Stimulated activated naive CD8-positive, alpha-beta T cell treated with anti-CD3 and anti-CD28 coated beads, Interleukin-15, amount 100 ng/mL, for 72 hours (primary cell): ENCODE data around the gene DAPP1.
A peak's percentile ranks its signal among the peaks of the same experiment; 100 is the strongest.

Source experiments
- ATAC-seq: fragments of 150-1000 bp; cut with Tn5 transposase; 2 replicates; pipeline ENCODE4 v1.10.0; 2021; ENCODE audit warnings: mild to moderate bottlenecking, moderate library complexity
- DNase-seq, 2 donors: peaks; one replicate each; pipeline ENCODE4 v3.0.0; 2021 to 2022
- H3K27ac Mint-ChIP-seq, 2 donors: one replicate each; pipeline ENCODE4 v1.8.0; 2022; ENCODE audit warnings: mild to moderate bottlenecking in 2 of 2, mixed read lengths in 2 of 2, moderate library complexity in 2 of 2
- H3K27me3 Mint-ChIP-seq: one replicate; pipeline ENCODE4 v1.8.0; 2022; ENCODE audit warnings: mixed read lengths
- H3K4me1 Mint-ChIP-seq: one replicate; pipeline ENCODE4 v1.8.0; 2022; ENCODE audit warnings: mild to moderate bottlenecking, mixed read lengths
- H3K4me3 Mint-ChIP-seq, 2 donors: one replicate each; pipeline ENCODE4 v1.8.0; 2022; ENCODE audit warnings: mild to moderate bottlenecking in 2 of 2, mixed read lengths in 2 of 2, moderate library complexity in 1 of 2
- H3K9me3 Mint-ChIP-seq, 2 donors: one replicate each; pipeline ENCODE4 v1.8.0; 2022; ENCODE audit warnings: mixed read lengths in 2 of 2

Gene DAPP1

GRCh38 chr4:99893029-99893428 is 76.4 kb downstream of the DAPP1 start:
- DNase-seq (no peak), ATAC-seq (no peak)
- peak overlapping the region; percentile 99 for H3K27ac Mint-ChIP-seq
- H3K27me3 Mint-ChIP-seq = no peaks in the 10 kb centered on the region
- H3K4me3 Mint-ChIP-seq = peak overlapping the region; percentile 96 to 97
- no peaks in the 10 kb centered on the region for H3K9me3 Mint-ChIP-seq
- H3K4me1 Mint-ChIP-seq = peaks cover 44% of the 10 kb centered on the region

GRCh38 chr4:99893839-99894160 is 77.2 kb downstream of the DAPP1 start:
- no peak for DNase-seq
- H3K9me3 Mint-ChIP-seq = no peaks in the 10 kb centered on the region
- peak overlapping the region; percentile 99 for H3K27ac Mint-ChIP-seq
- ATAC-seq = no peak
- peak overlapping the region; percentile 96 to 97 for H3K4me3 Mint-ChIP-seq
- H3K4me1 Mint-ChIP-seq = peaks cover 44% of the 10 kb centered on the region
- no peaks in the 10 kb centered on the region for H3K27me3 Mint-ChIP-seq

- Mint-ChIP-seq H3K4me1 (peaks cover 44% of the 10 kb centered on the region), H3K9me3 (no peaks in the 10 kb centered on the region), H3K27ac (peak within 1 kb of the TSS; percentile 99), H3K27me3 (no peaks in the 10 kb centered on the region), H3K4me3 (peak within 1 kb of the TSS; percentile 96 to 97)
- peak; percentile 85 to 92 for DNase-seq
- peak; percentile 100 for ATAC-seq
Measured at GRCh38 chr4:99894161-99894997, 77.8 kb downstream of the DAPP1 start, which contains the start of gene LAMTOR3. TSS of gene LAMTOR3 (minus strand) at chr4:99894427. CDS start at chr4:99893963, 464 bp downstream.

GRCh38 chr4:99894998-99895397 is 78.4 kb downstream of the DAPP1 start:
- DNase-seq (no peak), ATAC-seq (no peak)
- peak overlapping the region in 1 of 2 donors; percentile 77 for H3K27ac Mint-ChIP-seq
- peaks cover 44% of the 10 kb centered on the region for H3K4me1 Mint-ChIP-seq
- no peaks in the 10 kb centered on the region for H3K9me3 Mint-ChIP-seq
- no peaks in the 10 kb centered on the region for H3K27me3 Mint-ChIP-seq
- peak overlapping the region; percentile 96 to 97 for H3K4me3 Mint-ChIP-seq

GRCh38 chr4:99915449-99915848 is 98.8 kb downstream of the DAPP1 start:
- Mint-ChIP-seq H3K4me3 (no peak overlapping the region), H3K27me3 (no peaks in the 10 kb centered on the region), H3K4me1 (peaks cover 11% of the 10 kb centered on the region), H3K27ac (no peak overlapping the region), H3K9me3 (no peaks in the 10 kb centered on the region)
- no peak for ATAC-seq
- DNase-seq = no peak

GRCh38 chr4:99917575-99917974 is 100.9 kb downstream of the DAPP1 start:
- Mint-ChIP-seq H3K27ac (no peak overlapping the region), H3K4me1 (peaks cover 17% of the 10 kb centered on the region), H3K9me3 (no peaks in the 10 kb centered on the region), H3K4me3 (no peak overlapping the region), H3K27me3 (no peaks in the 10 kb centered on the region)
- no peak for DNase-seq
- no peak for ATAC-seq

GRCh38 chr4:99918656-99919055 is 102.0 kb downstream of the DAPP1 start:
- ATAC-seq (no peak), DNase-seq (no peak)
- Mint-ChIP-seq H3K27ac (no peak overlapping the region), H3K4me3 (no peak overlapping the region), H3K27me3 (no peaks in the 10 kb centered on the region), H3K4me1 (peaks cover 17% of the 10 kb centered on the region), H3K9me3 (no peaks in the 10 kb centered on the region)
